C4-2B (cell line): Measurements from ENCODE around the gene MEIS2.

Experiments
- CTCF ChIP-seq: fragments of 450-650 bp; conservative IDR thresholded peaks from 2 replicates; pipeline ENCODE4 v1.5.1; 2017; ENCODE audit warnings: mild to moderate bottlenecking
- ZFX ChIP-seq: fragments of 450-650 bp; IDR thresholded peaks from 2 replicates; pipeline ENCODE4 v1.6.1; 2017

DNA sequence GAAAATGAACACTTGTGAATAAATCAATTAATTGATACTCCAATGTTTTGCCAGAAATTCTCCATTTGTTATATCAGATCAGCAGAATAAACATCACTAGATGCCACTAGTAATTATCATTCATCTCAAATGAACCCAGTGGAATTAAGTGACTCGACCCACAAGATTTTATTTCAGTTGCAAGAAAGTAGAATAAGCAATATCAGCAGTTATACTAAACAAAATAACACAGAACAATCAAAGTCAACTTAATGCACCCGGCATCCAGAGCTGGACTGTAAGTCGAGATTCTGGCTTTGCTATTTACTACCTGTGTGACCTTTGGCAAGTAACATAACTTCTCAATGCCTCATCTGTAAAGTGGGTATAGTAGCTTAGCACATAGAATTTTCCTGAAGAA, 256.5 kb downstream of the MEIS2 start:
- TF ChIP-seq CTCF (no peak), ZFX (no peak)
